Activated T-helper 17 cell treated with anti-CD3 and anti-CD28 coated beads, Interleukin-2, amount 50 U/mL, for 72 hours (primary cell): ENCODE data around the gene TRIM2. TPM values are rescaled to one million over a fixed set of nuclear protein-coding genes. Genes with fewer than 3 reads are reported as not detected.

Experiments
- ATAC-seq: fragments of 150-1000 bp; cut with Tn5 transposase; replicated peaks from 2 replicates; pipeline ENCODE4 v1.10.0; 2021; ENCODE audit warnings: mild to moderate bottlenecking, moderate library complexity
- H3K27ac Mint-ChIP-seq: one replicate; pipeline ENCODE4 v1.8.0; 2022; ENCODE audit warnings: mixed read lengths
- H3K27me3 Mint-ChIP-seq: one replicate; pipeline ENCODE4 v1.8.0; 2022; ENCODE audit warnings: mixed read lengths
- H3K36me3 Mint-ChIP-seq: one replicate; pipeline ENCODE4 v1.8.0; 2022; ENCODE audit warnings: low read depth, mild to moderate bottlenecking, mixed read lengths
- H3K4me1 Mint-ChIP-seq: one replicate; pipeline ENCODE4 v1.8.0; 2022; ENCODE audit warnings: mixed read lengths
- H3K4me3 Mint-ChIP-seq: one replicate; pipeline ENCODE4 v1.8.0; 2022; ENCODE audit warnings: mild to moderate bottlenecking, mixed read lengths
- H3K9me3 Mint-ChIP-seq: one replicate; pipeline ENCODE4 v1.8.0; 2022; ENCODE audit warnings: mixed read lengths
- total RNA-seq, 2 donors: library from RNA; stranded (reverse); gene quantifications; one replicate each; pipeline ENCODE4 v1.2.3, GENCODE V29; 2022

TRIM2 gene
- total RNA-seq, 2 donors from 2014 or later = 1.0 to 1.6 TPM

DNA sequence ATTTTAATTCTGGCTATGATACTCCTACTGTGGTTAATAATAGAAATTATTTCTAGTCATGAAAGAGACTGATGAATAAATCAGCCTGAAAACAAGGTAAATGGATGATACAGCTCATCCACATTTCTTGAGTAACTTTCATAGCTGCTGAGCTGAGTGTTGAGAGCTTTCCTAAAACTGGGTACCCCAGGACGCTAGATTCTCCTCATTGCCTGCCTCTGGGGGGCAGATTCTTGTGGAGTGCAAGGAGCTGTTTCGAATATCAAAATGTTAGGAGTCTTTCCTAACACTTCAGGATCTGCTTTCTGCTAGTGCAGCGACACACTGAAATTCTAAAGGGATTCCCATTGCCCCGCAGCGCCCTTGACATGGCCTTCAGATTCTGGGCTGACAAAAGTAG lies 142.3 kb downstream of the TRIM2 start:
- Mint-ChIP-seq H3K9me3 (no peaks in the 10 kb centered on the region), H3K4me3 (no peak overlapping the region), H3K36me3 (no peaks in the 10 kb centered on the region), H3K4me1 (peaks cover 11% of the 10 kb centered on the region), H3K27me3 (no peaks in the 10 kb centered on the region), H3K27ac (no peak overlapping the region)
- no peak for ATAC-seq

DNA sequence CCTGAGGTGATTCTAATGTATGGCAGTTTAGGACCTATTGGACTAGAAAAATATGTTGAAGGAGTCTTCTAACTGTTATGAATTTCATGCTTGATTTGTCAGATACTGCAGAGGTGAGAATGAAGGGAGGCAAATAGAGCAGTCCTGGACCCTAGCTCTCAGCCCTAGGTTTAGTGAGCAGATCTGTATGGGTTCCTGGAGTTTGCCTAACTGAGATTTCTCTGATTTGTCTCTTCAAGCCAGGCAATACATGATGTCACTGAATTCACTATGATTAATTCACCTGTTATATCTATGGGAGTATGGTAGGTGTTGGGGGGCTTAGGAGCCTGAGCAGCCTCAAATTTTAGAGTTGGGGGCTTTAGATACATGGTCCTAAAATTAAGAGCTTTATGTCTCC lies 142.9 kb downstream of the TRIM2 start:
- H3K9me3 Mint-ChIP-seq = no peaks in the 10 kb centered on the region
- ATAC-seq = no peak

DNA sequence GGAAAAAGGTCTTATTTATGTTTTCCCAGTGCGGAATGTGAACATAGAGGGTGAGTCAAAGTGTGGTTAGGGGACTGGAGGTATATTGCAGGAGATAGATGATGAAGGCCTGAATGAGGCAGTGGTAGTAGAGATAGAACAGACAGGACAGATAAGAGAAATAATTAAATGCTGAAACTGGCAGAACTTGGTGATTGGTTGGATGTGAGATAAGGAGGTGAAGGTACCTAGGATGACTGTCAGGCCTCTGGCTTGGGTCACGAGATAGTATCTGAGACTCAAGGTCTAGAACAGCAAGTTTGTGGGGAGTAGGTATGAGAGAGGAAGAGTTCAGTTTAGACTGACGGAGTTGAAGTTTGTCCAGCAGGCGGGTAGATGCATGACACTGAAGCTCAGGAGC lies 143.8 kb downstream of the TRIM2 start:
- Mint-ChIP-seq H3K36me3 (no peaks in the 10 kb centered on the region), H3K4me3 (no peak overlapping the region), H3K27me3 (no peaks in the 10 kb centered on the region), H3K9me3 (no peaks in the 10 kb centered on the region), H3K27ac (no peak overlapping the region), H3K4me1 (peaks cover 11% of the 10 kb centered on the region)
- no peak for ATAC-seq

More for the DNA sequence above, 142.9 kb downstream of the TRIM2 start:
- Mint-ChIP-seq H3K27me3 (no peaks in the 10 kb centered on the region), H3K4me3 (no peak overlapping the region), H3K36me3 (no peaks in the 10 kb centered on the region), H3K4me1 (peaks cover 11% of the 10 kb centered on the region), H3K27ac (no peak overlapping the region)

- no peak for ATAC-seq
- Mint-ChIP-seq H3K27ac (no peak overlapping the region), H3K9me3 (no peaks in the 10 kb centered on the region)
Measured at GRCh38 chr4:153349206-153349805, 145.1 kb downstream of the TRIM2 start.

GRCh38 chr4:153362184-153362583 lies 157.9 kb downstream of the TRIM2 start:
- no peak for ATAC-seq
- no peak overlapping the region for H3K27ac Mint-ChIP-seq
- no peaks in the 10 kb centered on the region for H3K9me3 Mint-ChIP-seq
- peaks cover 3% of the 10 kb centered on the region for H3K4me1 Mint-ChIP-seq
- no peaks in the 10 kb centered on the region for H3K27me3 Mint-ChIP-seq
- no peak overlapping the region for H3K4me3 Mint-ChIP-seq
- no peaks in the 10 kb centered on the region for H3K36me3 Mint-ChIP-seq

More at GRCh38 chr4:153349206-153349805, 145.1 kb downstream of the TRIM2 start:
- no peak overlapping the region for H3K4me3 Mint-ChIP-seq
- H3K36me3 Mint-ChIP-seq = no peaks in the 10 kb centered on the region
- peaks cover 11% of the 10 kb centered on the region for H3K4me1 Mint-ChIP-seq
- H3K27me3 Mint-ChIP-seq = no peaks in the 10 kb centered on the region

GRCh38 chr4:153364061-153364460 lies 159.8 kb downstream of the TRIM2 start:
- H3K27me3 Mint-ChIP-seq = no peaks in the 10 kb centered on the region
- ATAC-seq = no peak
- no peak overlapping the region for H3K4me3 Mint-ChIP-seq
- H3K27ac Mint-ChIP-seq = no peak overlapping the region
- H3K9me3 Mint-ChIP-seq = no peaks in the 10 kb centered on the region
- H3K36me3 Mint-ChIP-seq = no peaks in the 10 kb centered on the region
- H3K4me1 Mint-ChIP-seq = no peaks in the 10 kb centered on the region

- Mint-ChIP-seq H3K36me3 (no peaks in the 10 kb centered on the region), H3K4me3 (no peak overlapping the region), H3K4me1 (no peaks in the 10 kb centered on the region), H3K27ac (no peak overlapping the region), H3K27me3 (no peaks in the 10 kb centered on the region), H3K9me3 (no peaks in the 10 kb centered on the region)
- peak; percentile 42 for ATAC-seq
Measured at GRCh38 chr4:153365003-153365402, 160.8 kb downstream of the TRIM2 start.

- ATAC-seq = no peak
- Mint-ChIP-seq H3K4me1 (no peaks in the 10 kb centered on the region), H3K36me3 (no peaks in the 10 kb centered on the region), H3K9me3 (no peaks in the 10 kb centered on the region), H3K27ac (no peak overlapping the region), H3K27me3 (no peaks in the 10 kb centered on the region), H3K4me3 (no peak overlapping the region)
Measured at GRCh38 chr4:153366486-153366885, 162.2 kb downstream of the TRIM2 start.

DNA sequence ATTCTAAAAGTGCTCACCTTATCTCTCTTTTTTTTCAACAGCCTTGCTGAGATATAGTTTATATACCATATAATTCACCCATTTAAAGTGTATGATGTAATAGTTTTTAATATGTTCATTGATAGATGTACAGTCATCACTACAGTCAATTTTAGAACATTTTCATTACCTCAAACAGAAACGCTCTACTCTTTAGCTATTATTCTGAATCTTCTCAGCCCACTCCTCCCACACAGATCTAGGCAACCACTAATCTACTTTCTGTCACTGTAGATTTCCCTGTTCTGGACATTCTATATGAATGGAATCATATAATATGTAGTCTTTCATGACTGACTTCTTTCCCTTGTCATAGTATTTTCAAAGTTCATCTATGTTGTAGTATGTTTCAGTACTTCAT lies 162.8 kb downstream of the TRIM2 start:
- no peaks in the 10 kb centered on the region for H3K27me3 Mint-ChIP-seq
- no peaks in the 10 kb centered on the region for H3K4me1 Mint-ChIP-seq
- H3K4me3 Mint-ChIP-seq = no peak overlapping the region
- H3K36me3 Mint-ChIP-seq = no peaks in the 10 kb centered on the region
- peak; percentile 43 for ATAC-seq
- no peak overlapping the region for H3K27ac Mint-ChIP-seq
- H3K9me3 Mint-ChIP-seq = no peaks in the 10 kb centered on the region

GRCh38 chr4:153369021-153369420 lies 164.8 kb downstream of the TRIM2 start:
- Mint-ChIP-seq H3K4me1 (no peaks in the 10 kb centered on the region), H3K27ac (no peak overlapping the region), H3K27me3 (no peaks in the 10 kb centered on the region), H3K36me3 (no peaks in the 10 kb centered on the region), H3K9me3 (peaks cover 5% of the 10 kb centered on the region), H3K4me3 (no peak overlapping the region)
- ATAC-seq = no peak

GRCh38 chr4:153371701-153372234 lies 167.5 kb downstream of the TRIM2 start:
- no peak overlapping the region for H3K4me3 Mint-ChIP-seq
- H3K27me3 Mint-ChIP-seq = no peaks in the 10 kb centered on the region
- peaks cover 5% of the 10 kb centered on the region for H3K9me3 Mint-ChIP-seq
- no peaks in the 10 kb centered on the region for H3K4me1 Mint-ChIP-seq
- H3K27ac Mint-ChIP-seq = peak overlapping the region; percentile 1
- H3K36me3 Mint-ChIP-seq = no peaks in the 10 kb centered on the region
- peak; percentile 86 for ATAC-seq

DNA sequence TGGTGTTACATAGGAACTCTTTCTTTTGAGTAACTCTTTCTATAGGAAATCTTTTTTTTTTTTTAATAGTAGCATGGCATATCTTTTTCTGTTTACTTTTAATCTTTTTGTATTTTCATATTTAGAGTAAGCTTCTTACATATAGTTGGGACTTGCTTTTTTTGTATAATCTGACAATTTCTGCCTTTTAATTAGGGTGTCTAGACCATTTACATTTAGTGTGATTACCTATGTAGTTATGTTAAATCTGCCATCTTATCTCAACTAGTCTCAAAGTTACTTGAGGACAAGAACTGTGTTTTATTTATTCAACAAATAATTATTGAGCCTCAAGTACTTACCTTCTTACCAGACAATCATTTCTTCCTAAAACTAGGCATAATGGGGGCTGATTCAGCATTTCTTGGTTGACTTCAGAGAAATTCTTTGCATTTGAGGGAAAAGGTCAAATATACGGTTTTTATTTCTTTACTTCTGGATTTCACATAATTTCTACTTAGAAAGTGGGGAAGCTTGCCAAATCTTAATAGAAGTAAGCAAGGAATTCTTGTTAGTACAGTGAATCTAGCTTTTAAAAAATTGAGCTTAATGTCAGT lies 168.8 kb downstream of the TRIM2 start:
- no peaks in the 10 kb centered on the region for H3K36me3 Mint-ChIP-seq
- no peak overlapping the region for H3K27ac Mint-ChIP-seq
- H3K9me3 Mint-ChIP-seq = peaks cover 5% of the 10 kb centered on the region
- no peaks in the 10 kb centered on the region for H3K4me1 Mint-ChIP-seq
- no peak overlapping the region for H3K4me3 Mint-ChIP-seq
- no peak for ATAC-seq
- H3K27me3 Mint-ChIP-seq = no peaks in the 10 kb centered on the region

DNA sequence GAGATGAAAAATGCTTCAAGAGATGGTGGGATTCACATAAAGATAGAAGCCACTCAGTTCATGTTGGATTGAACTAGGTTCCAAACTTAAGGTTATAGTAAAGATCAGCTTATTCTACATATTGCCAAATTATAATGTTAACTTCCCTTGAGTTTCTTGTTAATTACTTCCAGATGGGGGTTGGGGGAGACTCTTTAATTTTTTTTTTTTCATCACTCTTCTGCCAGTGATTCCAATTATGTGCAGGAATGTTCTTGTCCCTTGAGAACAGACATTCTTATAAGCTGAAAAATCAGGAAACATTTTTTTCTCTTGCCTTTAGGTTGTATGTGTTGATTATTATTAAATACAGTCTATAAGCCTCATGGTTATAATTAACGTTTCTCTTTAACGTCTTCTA lies 170.2 kb downstream of the TRIM2 start:
- Mint-ChIP-seq H3K4me3 (no peak overlapping the region), H3K9me3 (peaks cover 5% of the 10 kb centered on the region), H3K36me3 (no peaks in the 10 kb centered on the region), H3K27me3 (no peaks in the 10 kb centered on the region), H3K4me1 (no peaks in the 10 kb centered on the region), H3K27ac (no peak overlapping the region)
- no peak for ATAC-seq

- H3K27me3 Mint-ChIP-seq = no peaks in the 10 kb centered on the region
- no peaks in the 10 kb centered on the region for H3K4me1 Mint-ChIP-seq
- no peak overlapping the region for H3K4me3 Mint-ChIP-seq
- H3K9me3 Mint-ChIP-seq = peaks cover 5% of the 10 kb centered on the region
- no peak for ATAC-seq
- no peak overlapping the region for H3K27ac Mint-ChIP-seq
- H3K36me3 Mint-ChIP-seq = no peaks in the 10 kb centered on the region
Measured at GRCh38 chr4:153375303-153375702, 171.1 kb downstream of the TRIM2 start.

- ATAC-seq = no peak
- H3K27me3 Mint-ChIP-seq = no peaks in the 10 kb centered on the region
- H3K4me1 Mint-ChIP-seq = no peaks in the 10 kb centered on the region
- H3K27ac Mint-ChIP-seq = no peak overlapping the region
- no peaks in the 10 kb centered on the region for H3K9me3 Mint-ChIP-seq
- no peaks in the 10 kb centered on the region for H3K36me3 Mint-ChIP-seq
- H3K4me3 Mint-ChIP-seq = no peak overlapping the region
Measured at GRCh38 chr4:153383131-153383530, 178.9 kb downstream of the TRIM2 start.
